Measurements from ENCODE around the gene SLC35B1.
A peak's percentile ranks its signal among the peaks of the same experiment; 100 is the strongest.

The SLC35B1 gene

DNA sequence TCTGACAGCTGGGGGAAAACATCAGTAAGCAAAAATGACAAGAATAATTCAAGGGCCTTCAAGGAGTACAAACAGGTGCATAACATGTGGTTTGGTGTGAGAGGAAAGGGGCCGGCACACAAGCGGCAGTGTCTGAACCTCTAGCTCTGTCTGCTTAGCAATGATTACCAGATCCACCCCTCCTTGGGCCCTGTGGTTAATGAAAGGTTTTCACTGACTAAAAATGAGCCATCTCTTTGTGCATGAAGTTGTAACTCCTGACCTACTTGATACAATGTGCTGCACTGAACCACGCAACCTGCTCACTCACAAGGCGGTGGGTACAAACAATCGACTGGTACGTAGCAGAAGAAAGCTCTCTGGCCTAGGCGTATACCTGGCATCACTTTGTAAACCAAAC lies 41.0 kb upstream of the SLC35B1 start:
- no peaks in the 10 kb centered on the region for H3K79me2 ChIP-seq (ENCODE audit: low read length)

DNA sequence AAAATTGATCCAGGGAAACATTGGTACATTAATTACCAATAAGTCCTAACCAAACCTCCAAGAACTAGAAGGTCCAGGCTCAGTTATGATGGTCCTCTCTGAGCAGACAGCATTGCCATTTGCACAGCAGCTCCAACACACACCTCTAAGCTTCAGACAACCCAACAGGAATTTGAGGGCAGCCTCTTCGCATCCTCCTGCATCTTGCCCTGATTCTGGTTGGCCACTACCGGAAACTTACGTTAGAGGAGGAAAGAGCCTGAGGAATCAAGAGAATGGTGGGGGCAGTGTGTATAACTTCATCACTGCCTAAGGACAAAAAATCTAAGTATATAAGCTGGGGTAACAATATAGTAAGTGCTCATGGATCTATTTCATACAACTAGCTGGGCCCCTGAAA lies 40.5 kb upstream of the SLC35B1 start:
- H2AFZ ChIP-seq (ENCODE audit: low read depth, low read length) = no peak overlapping the region
- TF ChIP-seq, protein P1, sequence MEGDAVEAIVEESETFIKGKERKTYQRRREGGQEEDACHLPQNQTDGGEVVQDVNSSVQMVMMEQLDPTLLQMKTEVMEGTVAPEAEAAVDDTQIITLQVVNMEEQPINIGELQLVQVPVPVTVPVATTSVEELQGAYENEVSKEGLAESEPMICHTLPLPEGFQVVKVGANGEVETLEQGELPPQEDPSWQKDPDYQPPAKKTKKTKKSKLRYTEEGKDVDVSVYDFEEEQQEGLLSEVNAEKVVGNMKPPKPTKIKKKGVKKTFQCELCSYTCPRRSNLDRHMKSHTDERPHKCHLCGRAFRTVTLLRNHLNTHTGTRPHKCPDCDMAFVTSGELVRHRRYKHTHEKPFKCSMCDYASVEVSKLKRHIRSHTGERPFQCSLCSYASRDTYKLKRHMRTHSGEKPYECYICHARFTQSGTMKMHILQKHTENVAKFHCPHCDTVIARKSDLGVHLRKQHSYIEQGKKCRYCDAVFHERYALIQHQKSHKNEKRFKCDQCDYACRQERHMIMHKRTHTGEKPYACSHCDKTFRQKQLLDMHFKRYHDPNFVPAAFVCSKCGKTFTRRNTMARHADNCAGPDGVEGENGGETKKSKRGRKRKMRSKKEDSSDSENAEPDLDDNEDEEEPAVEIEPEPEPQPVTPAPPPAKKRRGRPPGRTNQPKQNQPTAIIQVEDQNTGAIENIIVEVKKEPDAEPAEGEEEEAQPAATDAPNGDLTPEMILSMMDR (IDR thresholded peaks at IDR 0.05; ENCODE audit: low read depth, low read length) = no peak
- TF ChIP-seq EZH2phosphoT487 (IDR thresholded peaks at IDR 0.05; ENCODE audit: low read depth) = no peak
- no peak overlapping the region for H3K27ac ChIP-seq (ENCODE audit: low read length)
- H3K4me3 ChIP-seq (ENCODE audit: low read length) = no peak overlapping the region
- H3K4me2 ChIP-seq (ENCODE audit: low read length) = no peak overlapping the region
- peaks cover 35% of the 10 kb centered on the region for H3K4me1 ChIP-seq (ENCODE audit: low read length)
- no peaks in the 10 kb centered on the region for H3K36me3 ChIP-seq (replicated peaks; ENCODE audit: low read depth, low read length)
- H3K79me2 ChIP-seq (ENCODE audit: low read length) = no peaks in the 10 kb centered on the region
- H4K20me1 ChIP-seq (ENCODE audit: insufficient read depth, low read length) = peaks cover 2% of the 10 kb centered on the region; the same call in 1 of the 2 replicates
- H3K9me3 ChIP-seq (ENCODE audit: insufficient read depth, low read length) = no peaks in the 10 kb centered on the region
- no peak overlapping the region for H3K9ac ChIP-seq (ENCODE audit: low read length)
- H3K27me3 ChIP-seq (ENCODE audit: low read depth, low read length) = no peaks in the 10 kb centered on the region

More for the DNA sequence above, 41.0 kb upstream of the SLC35B1 start:
- H2AFZ ChIP-seq (ENCODE audit: low read depth, low read length) = no peak overlapping the region
- no peak overlapping the region for H3K4me3 ChIP-seq (ENCODE audit: low read length)
- H3K9ac ChIP-seq (ENCODE audit: low read length) = no peak overlapping the region
- H3K27ac ChIP-seq (ENCODE audit: low read length) = no peak overlapping the region
- H3K4me1 ChIP-seq (ENCODE audit: low read length) = peaks cover 35% of the 10 kb centered on the region
- no peaks in the 10 kb centered on the region for H3K27me3 ChIP-seq (ENCODE audit: low read depth, low read length)
- peaks cover 2% of the 10 kb centered on the region; the same call in 1 of the 2 replicates for H4K20me1 ChIP-seq (ENCODE audit: insufficient read depth, low read length)
- no peak for TF ChIP-seq EZH2phosphoT487 (IDR thresholded peaks at IDR 0.05; ENCODE audit: low read depth)
- TF ChIP-seq, protein P1 (IDR thresholded peaks at IDR 0.05; ENCODE audit: low read depth, low read length) = no peak
- H3K4me2 ChIP-seq (ENCODE audit: low read length) = peak overlapping the region; percentile 8; the same call in 1 of the 2 replicates
- H3K36me3 ChIP-seq (replicated peaks; ENCODE audit: low read depth, low read length) = no peaks in the 10 kb centered on the region
- no peaks in the 10 kb centered on the region for H3K9me3 ChIP-seq (ENCODE audit: insufficient read depth, low read length)

DNA sequence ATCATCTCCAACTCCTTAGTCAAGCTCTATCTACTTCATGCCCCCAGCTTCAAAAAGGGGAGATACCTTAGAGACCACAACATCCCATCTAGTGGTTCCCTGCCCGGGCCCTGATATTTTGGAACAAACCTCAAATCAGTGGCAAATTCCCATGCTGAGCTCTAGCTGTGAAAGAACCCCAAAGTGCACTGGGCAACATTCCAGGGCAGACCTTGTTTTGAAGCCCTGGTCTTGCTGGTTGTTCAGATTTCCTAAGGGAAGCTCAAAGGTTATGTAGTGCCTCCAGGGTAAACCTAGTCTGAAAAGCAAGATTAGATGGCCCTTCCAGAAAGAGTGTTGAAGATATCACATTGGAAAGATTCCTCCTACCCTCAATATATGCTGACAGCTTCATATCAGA lies 39.9 kb upstream of the SLC35B1 start:
- no peak overlapping the region for H2AFZ ChIP-seq (ENCODE audit: low read depth, low read length)
- no peaks in the 10 kb centered on the region for H3K27me3 ChIP-seq (ENCODE audit: low read depth, low read length)
- H3K4me3 ChIP-seq (ENCODE audit: low read length) = no peak overlapping the region
- no peaks in the 10 kb centered on the region for H3K9me3 ChIP-seq (ENCODE audit: insufficient read depth, low read length)
- no peaks in the 10 kb centered on the region for H3K79me2 ChIP-seq (ENCODE audit: low read length)
- H3K4me1 ChIP-seq (ENCODE audit: low read length) = peaks cover 40% of the 10 kb centered on the region
- no peak overlapping the region for H3K9ac ChIP-seq (ENCODE audit: low read length)
- peaks cover 5% of the 10 kb centered on the region; the same call in 1 of the 2 replicates for H4K20me1 ChIP-seq (ENCODE audit: insufficient read depth, low read length)
- no peak overlapping the region for H3K4me2 ChIP-seq (ENCODE audit: low read length)
- no peaks in the 10 kb centered on the region for H3K36me3 ChIP-seq (replicated peaks; ENCODE audit: low read depth, low read length)
- H3K27ac ChIP-seq (ENCODE audit: low read length) = no peak overlapping the region
- TF ChIP-seq, protein P1 (IDR thresholded peaks at IDR 0.05; ENCODE audit: low read depth, low read length) = no peak
- TF ChIP-seq EZH2phosphoT487 (IDR thresholded peaks at IDR 0.05; ENCODE audit: low read depth) = no peak

DNA sequence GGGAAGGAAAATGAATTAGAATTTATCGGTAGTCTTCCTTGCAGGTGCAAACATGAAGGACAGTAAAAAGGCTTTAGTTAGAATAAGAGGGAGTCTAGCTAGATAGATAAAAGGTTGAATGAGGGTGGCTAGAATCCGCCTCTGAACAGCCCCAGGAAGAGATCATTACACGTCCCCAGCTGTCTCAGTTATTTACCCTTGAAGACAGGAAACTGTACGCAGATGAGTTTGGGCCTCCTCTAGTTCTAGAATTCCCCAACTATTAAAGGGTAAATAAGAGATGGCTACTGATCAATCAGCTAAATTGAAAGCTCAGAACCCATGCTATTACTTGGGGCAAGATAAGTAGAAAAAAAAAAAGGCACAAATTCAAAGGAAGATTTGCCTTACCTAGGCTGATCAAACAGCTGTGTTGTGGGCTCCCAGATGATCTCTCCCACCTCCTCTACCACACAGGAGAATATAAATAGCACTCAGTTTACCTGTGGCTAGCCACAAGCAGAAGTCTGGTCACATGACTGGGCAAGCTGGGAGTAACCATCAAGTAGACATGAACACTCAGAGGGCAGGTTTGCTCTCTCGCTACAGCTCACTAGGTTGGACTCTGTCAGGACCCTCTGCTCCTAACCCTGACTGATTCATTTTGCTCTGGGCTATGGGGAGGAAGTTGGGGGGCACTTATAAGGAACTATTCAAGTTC lies 39.2 kb upstream of the SLC35B1 start:
- Histone ChIP-seq H3K27me3 (ENCODE audit: low read depth, low read length) (no peaks in the 10 kb centered on the region), H3K36me3 (replicated peaks; ENCODE audit: low read depth, low read length) (no peaks in the 10 kb centered on the region), H3K4me3 (ENCODE audit: low read length) (no peak overlapping the region), H3K4me1 (ENCODE audit: low read length) (peaks cover 47% of the 10 kb centered on the region), H4K20me1 (ENCODE audit: insufficient read depth, low read length) (peaks cover 12% of the 10 kb centered on the region; the same call in 1 of the 2 replicates), H2AFZ (ENCODE audit: low read depth, low read length) (no peak overlapping the region), H3K9ac (ENCODE audit: low read length) (no peak overlapping the region), H3K27ac (ENCODE audit: low read length) (no peak overlapping the region), H3K4me2 (ENCODE audit: low read length) (peak overlapping the region; percentile 19), H3K79me2 (ENCODE audit: low read length) (no peaks in the 10 kb centered on the region), H3K9me3 (ENCODE audit: insufficient read depth, low read length) (no peaks in the 10 kb centered on the region)
- TF ChIP-seq, protein P1 (IDR thresholded peaks at IDR 0.05; ENCODE audit: low read depth, low read length) = no peak
- no peak for TF ChIP-seq EZH2phosphoT487 (IDR thresholded peaks at IDR 0.05; ENCODE audit: low read depth)
